DOHH2 (cell line): ENCODE data around the gene TRIL.

Source experiments
- H3F3A ChIP-seq: fragments of 200-600 bp; sonication (generic), shearing (Covaris generic); 2 replicates; pipeline ENCODE4 v1.6.0; 2016; ENCODE audit warnings: antibody characterized with exemption, mild to moderate bottlenecking; ENCODE audit not compliant: control insufficient read depth, insufficient read depth
- H3K27ac ChIP-seq: fragments of 200-600 bp; sonication (generic); 2 replicates; pipeline ENCODE4 v1.5.1; 2014; ENCODE audit warnings: low read depth, mild to moderate bottlenecking, low read length, moderate library complexity
- H3K27me3 ChIP-seq: fragments of 200-600 bp; sonication (generic); 2 replicates; pipeline ENCODE4 v1.6.1; 2014; ENCODE audit warnings: mild to moderate bottlenecking, low read length, mixed read lengths; ENCODE audit not compliant: control insufficient read depth
- H3K36me3 ChIP-seq: fragments of 200-600 bp; sonication (generic); 2 replicates; pipeline ENCODE4 v1.6.1; 2014; ENCODE audit warnings: mild to moderate bottlenecking, low read length, moderate library complexity, mixed read lengths; ENCODE audit not compliant: control insufficient read depth
- H3K4me1 ChIP-seq: fragments of 200-600 bp; sonication (generic); 2 replicates; pipeline ENCODE4 v1.6.1; 2014; ENCODE audit warnings: mild to moderate bottlenecking, low read length, mixed read lengths; ENCODE audit not compliant: control insufficient read depth
- H3K4me2 ChIP-seq: fragments of 200-600 bp; sonication (generic); 2 replicates; pipeline ENCODE4 v1.6.0; 2014; ENCODE audit warnings: mild to moderate bottlenecking, low read length, moderate library complexity
- H3K4me3 ChIP-seq: fragments of 200-600 bp; sonication (generic); 2 replicates; pipeline ENCODE4 v1.5.1; 2014; ENCODE audit warnings: mild to moderate bottlenecking, low read length, mixed read lengths
- H3K79me2 ChIP-seq: fragments of 200-600 bp; sonication (generic); 2 replicates; pipeline ENCODE4 v1.6.1; 2014; ENCODE audit warnings: mild to moderate bottlenecking, low read length, mixed read lengths; ENCODE audit not compliant: control insufficient read depth
- H3K9me2 ChIP-seq: fragments of 200-600 bp; sonication (generic); replicated peaks from 2 replicates; pipeline ENCODE4 v1.6.1; 2014; ENCODE audit warnings: mild to moderate bottlenecking, low read length, mixed read lengths; ENCODE audit not compliant: control insufficient read depth
- H3K9me3 ChIP-seq: fragments of 200-600 bp; sonication (generic); 2 replicates; pipeline ENCODE4 v1.6.1; 2014; ENCODE audit warnings: antibody characterized with exemption, low read length, mixed read lengths; ENCODE audit not compliant: control insufficient read depth, insufficient read depth
- H4K20me1 ChIP-seq: fragments of 200-600 bp; sonication (generic); 2 replicates; pipeline ENCODE4 v1.6.0; 2014; ENCODE audit warnings: low read depth, mild to moderate bottlenecking, antibody characterized with exemption, low read length, moderate library complexity; ENCODE audit not compliant: control insufficient read depth, insufficient read depth
- CTCF ChIP-seq: fragments of 200-600 bp; sonication (generic); IDR thresholded peaks from one replicate; pipeline ENCODE4 v1.5.1; 2014; ENCODE audit warnings: antibody characterized with exemption, mild to moderate bottlenecking, low read depth, low read length; ENCODE audit not compliant: poor library complexity, severe bottlenecking
- EZH2phosphoT487 ChIP-seq: fragments of 200-600 bp; sonication (generic); IDR thresholded peaks from 2 replicates; pipeline ENCODE4 v1.6.1; 2017; ENCODE audit warnings: borderline replicate concordance, mild to moderate bottlenecking, antibody characterized with exemption, low read length, moderate library complexity, mixed read lengths

Gene TRIL

GRCh38 chr7:28990200-28990960, 32.2 kb upstream of the TRIL start:
- H3K36me3 ChIP-seq, result no peaks in the 10 kb centered on the region
- H3K79me2 ChIP-seq, result no peaks in the 10 kb centered on the region
- no peaks in the 10 kb centered on the region for H4K20me1 ChIP-seq
- H3K4me3 ChIP-seq, result no peak overlapping the region
- no peak for TF ChIP-seq EZH2phosphoT487
- no peak for TF ChIP-seq CTCF
- H3K4me1 ChIP-seq, result no peaks in the 10 kb centered on the region
- no peak overlapping the region for H3K27ac ChIP-seq
- no peaks in the 10 kb centered on the region for H3F3A ChIP-seq
- no peaks in the 10 kb centered on the region for H3K9me2 ChIP-seq
- no peak overlapping the region for H3K4me2 ChIP-seq
- no peaks in the 10 kb centered on the region for H3K27me3 ChIP-seq
- no peaks in the 10 kb centered on the region for H3K9me3 ChIP-seq

GRCh38 chr7:28989211-28989980, 31.3 kb upstream of the TRIL start:
- H3K4me3 ChIP-seq, result no peak overlapping the region
- no peaks in the 10 kb centered on the region for H3K9me3 ChIP-seq
- H3K79me2 ChIP-seq, result no peaks in the 10 kb centered on the region
- no peaks in the 10 kb centered on the region for H3K4me1 ChIP-seq
- no peak for TF ChIP-seq CTCF
- TF ChIP-seq EZH2phosphoT487, result no peak
- H3K27me3 ChIP-seq, result no peaks in the 10 kb centered on the region
- H4K20me1 ChIP-seq, result no peaks in the 10 kb centered on the region
- H3K4me2 ChIP-seq, result no peak overlapping the region
- no peak overlapping the region for H3K27ac ChIP-seq
- H3K9me2 ChIP-seq, result no peaks in the 10 kb centered on the region
- no peaks in the 10 kb centered on the region for H3F3A ChIP-seq
- no peaks in the 10 kb centered on the region for H3K36me3 ChIP-seq

GRCh38 chr7:28988810-28989209, 30.7 kb upstream of the TRIL start:
- Histone ChIP-seq H3F3A (no peaks in the 10 kb centered on the region), H3K4me1 (no peaks in the 10 kb centered on the region), H3K27ac (no peak overlapping the region), H4K20me1 (no peaks in the 10 kb centered on the region), H3K4me3 (no peak overlapping the region), H3K79me2 (no peaks in the 10 kb centered on the region), H3K27me3 (no peaks in the 10 kb centered on the region), H3K4me2 (no peak overlapping the region), H3K9me2 (no peaks in the 10 kb centered on the region), H3K9me3 (no peaks in the 10 kb centered on the region), H3K36me3 (no peaks in the 10 kb centered on the region)
- TF ChIP-seq CTCF, result no peak
- TF ChIP-seq EZH2phosphoT487, result no peak
